ES-I3 (cell line): ENCODE measurements around the gene ACY1.
A peak's percentile ranks its signal among the peaks of the same experiment; 100 is the strongest.

Source experiments
- H3K36me3 ChIP-seq: 2 replicates; pipeline ENCODE4 v1.6.1; 2013; ENCODE audit warnings: mild to moderate bottlenecking, low read length, control low read depth, moderate library complexity; ENCODE audit not compliant: insufficient read depth
- H3K4me1 ChIP-seq: 2 replicates; pipeline ENCODE4 v1.6.1; 2013; ENCODE audit warnings: mild to moderate bottlenecking, control low read depth, low read length; ENCODE audit not compliant: insufficient read depth
- H3K9ac ChIP-seq: 2 replicates; pipeline ENCODE4 v1.6.1; 2013; ENCODE audit warnings: low read depth, mild to moderate bottlenecking, low read length, moderate library complexity
- H3K9me3 ChIP-seq: 2 replicates; pipeline ENCODE4 v1.6.1; 2013; ENCODE audit warnings: mild to moderate bottlenecking, low read length, moderate library complexity; ENCODE audit not compliant: control insufficient read depth, insufficient read depth

The ACY1 gene

DNA sequence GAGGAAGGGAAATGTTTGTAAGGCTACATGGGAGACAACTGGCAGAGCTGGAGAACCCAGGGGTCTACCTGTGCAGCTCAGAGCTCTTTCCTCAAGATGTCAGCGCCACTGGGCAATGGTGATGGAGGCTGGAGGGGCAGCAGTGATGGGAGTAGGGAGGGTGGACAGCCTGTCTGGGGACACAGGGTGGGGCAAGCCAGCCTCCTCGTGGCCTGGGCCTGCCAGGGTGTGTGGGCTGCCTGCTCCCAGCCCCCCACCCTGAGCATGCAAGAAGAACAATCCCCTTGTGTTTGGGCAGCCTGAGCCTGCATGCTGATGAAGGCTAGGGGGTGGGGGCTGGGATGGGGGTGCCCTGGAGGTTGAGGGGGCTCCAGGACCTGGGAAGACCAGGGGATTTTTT, 17.3 kb upstream of the ACY1 start:
- Histone ChIP-seq H3K9me3 (no peaks in the 10 kb centered on the region), H3K9ac (no peak overlapping the region), H3K4me1 (peaks cover 26% of the 10 kb centered on the region), H3K36me3 (no peaks in the 10 kb centered on the region)

DNA sequence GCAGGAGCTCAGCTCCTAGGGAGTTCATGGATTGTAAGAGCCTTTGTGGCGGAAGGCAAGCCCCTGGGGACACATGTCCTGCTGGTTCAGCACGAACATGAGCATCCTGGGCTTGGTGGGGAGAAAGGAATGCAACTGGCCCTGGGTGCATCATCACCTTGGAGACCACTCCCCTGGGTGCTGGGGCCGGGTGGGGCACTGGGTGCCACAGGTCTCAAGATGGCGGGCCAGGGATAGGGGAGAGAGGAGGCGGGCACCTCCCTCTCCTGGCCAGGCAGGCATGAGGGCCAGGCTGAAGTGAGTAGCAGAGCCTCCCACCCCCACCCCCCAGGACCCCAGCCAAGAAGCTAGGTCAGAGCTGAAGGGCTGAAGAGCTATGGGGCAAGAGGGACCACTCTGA, 16.8 kb upstream of the ACY1 start:
- Histone ChIP-seq H3K9ac (peak overlapping the region; percentile 66; the same call in 1 of the 2 replicates), H3K9me3 (no peaks in the 10 kb centered on the region), H3K36me3 (no peaks in the 10 kb centered on the region), H3K4me1 (peaks cover 26% of the 10 kb centered on the region)

DNA sequence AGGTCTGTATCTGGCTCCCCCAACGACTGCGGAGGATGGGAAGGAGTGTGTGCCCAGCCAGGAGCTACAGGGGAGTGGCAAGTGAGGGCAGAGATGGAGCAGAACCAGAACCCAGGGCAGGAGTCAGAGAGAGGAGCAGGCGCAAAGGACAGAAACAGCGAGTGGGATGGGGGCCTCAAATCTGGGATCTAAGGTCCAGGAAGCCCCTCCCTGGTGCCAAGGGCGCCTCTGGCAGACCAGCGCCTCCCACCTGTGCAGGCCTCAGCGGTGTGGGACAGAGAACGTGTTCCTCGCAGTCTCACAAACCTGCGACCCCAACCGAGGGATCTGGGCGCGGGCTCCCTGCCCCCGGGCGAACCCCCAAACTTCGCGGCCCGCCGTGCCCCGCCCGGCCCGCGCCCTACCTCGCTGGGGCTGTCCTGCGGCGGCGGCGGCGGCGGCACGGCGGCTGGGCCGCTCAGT, 16.4 kb upstream of the ACY1 start:
- peak overlapping the region; percentile 66 for H3K9ac ChIP-seq
- H3K36me3 ChIP-seq, result no peaks in the 10 kb centered on the region
- H3K4me1 ChIP-seq, result peaks cover 26% of the 10 kb centered on the region

DNA sequence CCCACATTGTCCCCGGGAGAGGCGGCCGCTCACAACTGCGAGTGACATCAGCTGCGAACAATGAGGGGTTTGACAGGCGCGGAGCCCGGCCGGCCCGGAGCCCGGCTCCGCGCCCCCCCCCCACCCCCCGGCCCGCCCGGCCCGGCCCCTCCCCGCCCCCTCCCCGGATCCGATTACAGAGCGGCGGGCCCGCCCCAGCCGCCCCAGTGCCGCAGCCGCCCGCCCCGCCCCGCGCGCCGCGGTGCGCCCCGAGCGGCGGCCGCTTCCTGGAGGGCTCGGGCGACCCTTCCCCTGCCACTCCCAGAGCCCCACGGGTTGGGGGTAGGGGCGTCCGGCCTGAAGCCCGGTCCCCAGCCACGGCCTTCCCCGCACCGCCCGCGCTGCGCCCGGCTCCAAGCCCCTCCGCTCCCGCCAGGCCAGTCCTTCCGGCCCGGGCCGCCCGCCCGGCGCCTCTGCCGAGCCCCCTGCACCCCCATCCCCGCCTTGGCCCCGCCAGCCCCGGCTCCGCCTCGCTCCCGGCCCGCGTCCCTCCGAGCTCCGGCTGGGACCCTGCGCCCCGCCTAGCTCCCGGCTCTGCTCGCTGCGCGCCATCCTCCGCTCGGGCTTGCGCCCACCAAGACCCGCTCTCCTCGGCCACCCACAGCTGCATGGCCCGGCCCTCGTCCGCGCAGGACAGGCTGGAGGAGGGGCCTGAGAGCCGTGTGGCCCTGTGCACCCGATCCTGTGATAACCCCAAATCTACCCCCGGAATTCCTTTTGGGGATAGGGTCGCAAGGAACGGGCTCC, 15.8 kb upstream of the ACY1 start, which contains the start of gene PCBP4:
PCBP4 (minus strand) TSS at position 71 of the 786 bp plus-strand sequence. CDS start 6,214 bp downstream, outside the sequence.
- Histone ChIP-seq H3K9ac (peak within 1 kb of the TSS; percentile 66), H3K4me1 (peaks cover 26% of the 10 kb centered on the region), H3K9me3 (no peaks in the 10 kb centered on the region), H3K36me3 (no peaks in the 10 kb centered on the region)

More for the DNA sequence above, 16.4 kb upstream of the ACY1 start:
- no peaks in the 10 kb centered on the region for H3K9me3 ChIP-seq

DNA sequence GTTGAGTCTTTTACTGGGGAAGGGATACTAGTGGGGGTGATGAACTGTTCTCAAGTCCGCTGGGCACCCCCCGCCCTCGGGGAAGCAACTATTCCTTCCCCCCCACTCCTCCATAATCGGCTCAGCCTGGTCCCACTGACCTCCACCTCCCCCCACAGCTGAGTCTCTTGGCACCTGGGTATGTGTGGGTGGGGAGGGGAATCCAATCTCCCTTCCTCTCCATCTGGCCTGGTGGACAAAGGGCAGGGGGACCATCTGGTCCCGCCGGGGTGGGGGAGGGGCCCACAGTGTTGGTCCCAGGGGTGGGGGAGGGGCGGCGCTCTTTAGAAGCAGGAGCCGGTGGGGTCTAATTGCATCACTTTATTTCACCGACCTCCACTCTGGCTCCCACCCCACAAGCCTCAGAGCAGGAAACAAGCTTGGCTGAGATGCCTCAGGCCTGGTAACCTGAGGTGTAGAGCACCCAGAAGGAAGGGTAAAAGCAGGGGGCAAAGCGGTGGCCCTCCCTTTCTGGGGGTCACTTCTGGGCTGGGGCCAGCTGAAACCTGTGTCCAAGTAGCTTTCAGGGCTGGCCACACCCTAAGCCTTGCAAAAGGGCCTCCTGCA, 15.1 kb upstream of the ACY1 start:
- H3K9me3 ChIP-seq, result no peaks in the 10 kb centered on the region
- H3K4me1 ChIP-seq, result peaks cover 26% of the 10 kb centered on the region

DNA sequence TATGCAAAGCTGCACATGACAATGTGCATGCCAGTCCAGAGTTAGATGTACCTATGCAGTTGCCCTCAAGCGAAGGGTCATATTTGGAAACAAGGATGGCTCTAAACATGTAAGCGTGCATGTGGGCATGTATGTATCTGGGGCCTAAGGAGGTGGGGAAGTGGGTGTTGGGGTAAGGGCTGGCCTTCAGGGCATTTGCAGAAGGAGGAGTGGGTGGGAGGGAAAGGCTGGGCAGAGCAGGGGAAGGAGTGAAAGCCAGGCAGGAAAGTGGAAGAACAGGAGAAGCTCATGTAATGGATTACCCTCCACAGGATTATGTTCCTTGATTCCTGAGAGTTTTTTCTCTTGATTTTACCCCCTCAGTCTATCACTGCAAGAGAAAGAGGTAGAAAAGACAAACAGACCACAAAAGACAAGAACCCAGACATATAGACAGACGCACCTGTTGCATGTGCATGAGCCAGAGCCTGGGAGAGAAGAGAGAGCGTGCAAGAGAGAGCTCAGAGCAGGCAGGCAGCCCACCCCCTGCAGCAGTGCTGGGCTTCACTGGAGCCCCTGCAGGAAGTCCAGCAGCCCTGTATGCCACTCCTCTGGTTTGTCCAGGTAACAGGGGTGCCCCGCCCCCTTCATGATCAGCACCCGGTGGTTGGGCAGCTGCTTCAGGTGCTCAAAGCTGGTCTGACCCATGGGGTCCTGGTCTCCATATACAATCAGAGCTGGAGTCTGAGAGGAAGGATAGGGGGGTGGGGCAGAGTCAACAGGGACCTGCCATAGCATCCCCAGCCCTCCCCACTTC, 14.3 kb upstream of the ACY1 start:
- H3K36me3 ChIP-seq, result no peaks in the 10 kb centered on the region
- no peaks in the 10 kb centered on the region for H3K9me3 ChIP-seq
- H3K4me1 ChIP-seq, result peaks cover 25% of the 10 kb centered on the region
- peak overlapping the region; percentile 17; the same call in 1 of the 2 replicates for H3K9ac ChIP-seq

More for the DNA sequence above, 15.1 kb upstream of the ACY1 start:
- H3K9ac ChIP-seq, result peak overlapping the region; percentile 60
- H3K36me3 ChIP-seq, result no peaks in the 10 kb centered on the region

DNA sequence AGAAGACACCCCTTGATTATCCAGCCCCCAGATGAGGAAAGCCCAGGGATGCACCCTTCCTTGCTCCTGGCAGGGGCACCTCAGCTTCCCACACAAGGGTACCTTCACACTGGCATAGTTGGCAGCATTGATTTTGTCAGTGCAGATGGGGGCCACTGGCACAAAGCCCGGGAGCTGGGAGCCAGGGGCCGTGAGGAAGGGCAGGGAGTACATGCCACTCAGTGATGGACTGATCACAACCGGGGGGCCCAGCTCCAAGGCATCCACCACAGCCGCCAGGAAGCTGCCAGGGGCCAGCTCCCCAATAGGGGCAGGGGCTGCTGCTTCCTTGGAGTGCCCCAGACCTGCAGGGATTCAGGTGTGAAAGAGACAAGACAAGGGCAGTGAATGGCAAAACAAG, 13.5 kb upstream of the ACY1 start:
- Histone ChIP-seq H3K36me3 (no peaks in the 10 kb centered on the region), H3K9ac (no peak overlapping the region; the same call in 1 of the 2 replicates), H3K9me3 (no peaks in the 10 kb centered on the region), H3K4me1 (peaks cover 18% of the 10 kb centered on the region)

DNA sequence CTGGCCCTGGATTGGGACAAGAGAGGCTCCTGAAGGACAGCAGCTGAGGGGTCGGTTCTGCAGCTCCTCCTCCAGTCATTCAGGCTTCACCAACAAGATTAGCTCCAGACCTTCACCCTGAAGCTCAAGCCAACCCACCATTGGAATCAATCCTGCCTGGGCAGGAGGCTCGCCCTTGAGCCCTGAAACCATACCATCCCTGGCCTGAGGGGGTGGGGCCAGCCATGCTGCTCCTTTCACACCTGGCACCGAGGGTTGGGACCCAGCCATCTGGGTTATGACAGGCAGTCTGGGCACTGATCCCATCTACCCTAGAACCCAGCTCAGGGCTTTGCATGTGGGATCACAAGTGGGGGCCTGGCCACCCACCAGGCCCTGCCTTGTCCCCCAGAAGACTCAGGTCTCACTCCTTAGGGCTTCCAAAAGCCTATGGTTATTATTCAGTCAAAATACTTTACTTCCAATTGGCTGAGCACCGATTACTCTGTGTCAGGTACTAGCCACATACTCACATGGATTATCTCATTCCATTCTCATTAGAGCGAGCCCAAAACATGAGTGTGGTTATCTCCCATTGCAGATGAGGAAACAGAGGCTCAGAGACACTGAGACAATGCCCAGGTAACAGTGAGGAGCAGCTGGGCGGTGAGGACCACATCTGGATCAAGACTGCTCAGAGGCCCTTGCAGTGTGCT, 12.6 kb upstream of the ACY1 start:
- H3K36me3 ChIP-seq, result no peaks in the 10 kb centered on the region
- H3K9me3 ChIP-seq, result no peaks in the 10 kb centered on the region
- H3K4me1 ChIP-seq, result peaks cover 23% of the 10 kb centered on the region
- H3K9ac ChIP-seq, result no peak overlapping the region

DNA sequence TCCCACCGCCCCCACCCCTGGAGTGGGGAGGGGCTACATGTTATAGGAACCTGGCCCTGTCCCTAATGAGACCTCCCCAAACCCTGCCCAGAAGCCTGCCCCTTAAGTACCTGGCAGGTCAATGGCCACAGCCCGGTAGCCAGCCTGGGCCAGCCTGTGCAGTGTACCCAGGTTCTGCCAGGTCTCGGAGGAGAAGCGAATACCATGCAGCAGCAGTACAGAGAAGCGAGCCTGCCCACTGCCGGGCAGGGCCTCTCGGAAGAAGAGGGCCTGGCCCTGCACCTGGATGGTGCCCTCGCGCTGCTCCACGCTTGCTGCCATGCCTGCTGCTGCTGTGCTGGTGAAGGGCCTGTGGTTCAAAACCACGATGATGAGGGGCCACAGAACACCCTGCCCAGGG, 12.0 kb upstream of the ACY1 start:
- Histone ChIP-seq H3K9ac (no peak overlapping the region), H3K36me3 (no peaks in the 10 kb centered on the region), H3K4me1 (peaks cover 17% of the 10 kb centered on the region), H3K9me3 (no peaks in the 10 kb centered on the region)

DNA sequence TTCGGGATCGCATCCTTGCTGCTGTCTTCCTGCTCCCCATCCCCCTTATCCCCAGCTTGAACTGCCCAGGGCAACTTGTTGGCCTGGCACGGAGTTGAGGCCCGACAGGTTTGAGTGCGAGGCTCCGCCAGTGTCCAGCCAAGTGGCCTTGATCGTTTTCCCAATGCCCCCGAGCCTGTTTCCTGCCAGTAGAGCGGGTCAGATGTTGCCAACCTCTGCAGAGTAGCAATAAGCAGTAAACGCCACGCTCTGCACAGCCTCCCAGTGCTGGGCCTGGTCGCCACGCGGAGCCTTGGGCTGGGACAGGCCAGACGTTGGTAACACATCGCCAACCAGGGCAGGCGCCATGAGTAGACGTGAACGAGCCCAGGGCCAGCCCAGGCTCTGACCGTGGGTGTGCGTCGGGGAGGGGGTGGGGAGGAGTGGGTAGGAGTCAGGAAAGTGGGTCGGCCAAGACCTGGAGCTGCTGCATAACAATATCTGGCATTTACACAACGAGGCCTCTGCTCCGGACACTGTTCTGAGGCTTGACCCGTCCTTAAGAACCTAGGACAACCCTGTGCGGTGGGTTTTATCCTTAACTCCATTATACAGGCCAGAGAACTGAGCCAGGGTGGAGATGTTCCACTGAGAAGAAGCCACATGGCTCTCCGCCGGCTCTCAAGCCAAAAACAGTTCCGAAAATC, 8.9 kb upstream of the ACY1 start:
- H3K9ac ChIP-seq, result peak overlapping the region; percentile 47
- no peaks in the 10 kb centered on the region for H3K9me3 ChIP-seq
- peaks cover 5% of the 10 kb centered on the region; the same call in 1 of the 2 replicates for H3K4me1 ChIP-seq
- H3K36me3 ChIP-seq, result no peaks in the 10 kb centered on the region

DNA sequence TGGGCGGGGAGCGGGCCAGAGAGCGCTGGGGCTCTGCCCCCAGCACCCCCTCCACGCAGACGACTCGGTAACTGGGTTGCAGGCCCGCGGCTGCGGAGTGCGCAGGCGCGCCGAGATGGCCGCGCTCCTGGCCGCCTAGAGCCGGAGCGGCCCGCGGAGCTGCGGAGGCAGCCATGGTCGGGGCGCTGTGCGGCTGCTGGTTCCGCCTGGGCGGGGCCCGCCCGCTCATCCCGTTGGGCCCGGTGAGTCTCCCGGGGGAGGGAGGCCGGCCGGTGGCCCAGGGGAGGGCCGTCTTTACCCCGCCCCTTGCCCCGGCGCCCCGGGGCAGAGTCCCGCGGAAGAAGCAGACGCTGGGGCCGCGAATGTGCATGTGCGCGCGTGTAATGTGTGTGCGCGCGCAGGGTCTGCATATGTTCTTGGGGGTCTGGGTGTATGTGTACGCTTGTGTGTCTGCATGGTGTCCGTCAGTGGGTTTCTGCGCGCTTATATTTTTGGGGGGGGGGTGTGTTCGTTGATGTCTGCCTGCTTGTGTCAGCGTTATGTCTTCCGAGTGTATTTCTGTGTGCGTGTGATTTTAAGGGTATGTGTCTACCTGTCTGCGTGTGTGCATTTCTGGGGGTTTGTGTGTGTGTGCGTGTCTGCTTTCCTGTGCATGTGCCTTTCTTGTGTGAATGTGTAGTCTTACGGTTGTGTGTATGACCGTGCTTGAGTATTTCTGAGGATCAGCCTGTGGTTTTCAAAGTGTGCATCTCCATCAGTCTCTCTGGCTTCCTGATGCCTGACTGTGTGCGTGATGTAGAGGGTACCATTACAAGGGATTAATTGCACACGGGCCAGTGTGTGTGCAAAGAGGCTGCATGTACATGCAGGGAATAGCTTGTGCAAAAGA, 8.1 kb upstream of the ACY1 start, which contains the start of gene ABHD14A:
ABHD14A (plus strand) TSS at position 102 of the 889 bp plus-strand sequence; CDS start at position 174, 72 bp downstream.
- H3K36me3 ChIP-seq, result no peaks in the 10 kb centered on the region
- peaks cover 5% of the 10 kb centered on the region; the same call in 1 of the 2 replicates for H3K4me1 ChIP-seq
- H3K9ac ChIP-seq, result peak within 1 kb of the TSS; percentile 78
- no peaks in the 10 kb centered on the region for H3K9me3 ChIP-seq

DNA sequence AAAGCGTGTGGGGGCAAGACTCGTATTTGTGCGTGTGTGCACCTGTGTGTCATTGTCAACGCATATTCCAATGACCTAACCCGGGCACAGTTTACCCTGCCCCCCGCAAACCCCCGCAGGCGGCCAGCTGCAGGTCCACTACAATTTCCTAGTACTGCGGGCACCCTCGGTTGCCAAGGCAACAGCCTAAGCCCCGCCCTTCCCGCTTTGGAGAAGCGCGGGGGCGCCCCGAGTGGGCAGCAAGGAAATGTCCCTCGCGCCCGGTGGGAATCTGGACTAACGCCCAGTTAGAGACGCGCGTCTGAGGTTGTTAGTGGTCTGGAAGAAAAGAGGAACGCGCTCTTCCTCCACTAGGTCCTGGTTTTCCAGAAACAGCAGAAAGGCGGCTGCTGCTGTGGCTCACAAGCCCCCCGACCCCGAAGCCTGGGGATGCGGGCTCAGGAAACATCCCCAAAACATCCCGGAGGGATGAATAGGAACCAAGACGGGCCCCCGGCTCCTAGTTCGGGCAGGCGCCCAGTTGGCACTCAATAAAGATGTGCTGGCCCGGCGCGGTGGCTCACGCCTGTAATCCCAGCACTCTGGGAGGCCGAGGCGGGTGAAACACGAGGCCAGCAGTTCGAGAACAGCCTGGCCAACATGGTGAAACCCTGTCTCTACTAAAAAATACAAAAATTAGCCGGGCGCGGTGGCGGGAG, 7.3 kb upstream of the ACY1 start:
- no peaks in the 10 kb centered on the region for H3K9me3 ChIP-seq
- H3K9ac ChIP-seq, result peak overlapping the region; percentile 47; the same call in 1 of the 2 replicates
- peaks cover 5% of the 10 kb centered on the region; the same call in 1 of the 2 replicates for H3K4me1 ChIP-seq
- H3K36me3 ChIP-seq, result no peaks in the 10 kb centered on the region
